ENCODE data around the gene HDAC8.

HDAC8 gene

DNA sequence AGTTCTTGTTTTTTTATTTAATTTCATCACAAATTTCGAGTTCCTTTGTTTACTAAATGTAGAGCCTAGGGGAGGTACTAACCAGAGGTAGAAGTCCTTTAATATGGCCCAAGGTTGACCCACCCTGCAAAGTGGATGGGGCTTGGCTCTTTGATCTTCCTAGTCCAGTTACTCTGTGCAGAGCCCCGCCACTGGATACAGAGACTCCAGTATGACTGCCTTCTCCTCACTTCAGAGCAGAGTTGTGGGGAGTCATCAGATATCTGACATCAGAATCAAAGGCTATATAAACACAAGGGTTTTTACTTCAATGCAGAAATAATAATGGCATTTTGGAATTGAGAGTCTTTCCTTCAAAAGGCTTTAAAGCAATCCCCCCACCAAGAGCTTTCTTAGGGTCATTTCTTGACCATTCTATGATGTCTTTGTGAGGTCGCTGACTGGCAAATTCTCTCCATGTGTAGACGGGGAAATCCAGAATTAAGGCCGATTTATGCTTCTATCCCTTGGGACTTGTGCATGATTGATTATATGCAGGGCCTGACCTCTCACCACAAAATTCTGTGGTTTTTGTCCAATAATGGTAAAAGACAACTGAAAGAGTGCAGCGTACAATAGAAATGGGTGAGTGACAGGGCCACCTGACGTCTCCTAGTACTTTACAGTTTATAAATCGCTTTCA lies 178.7 kb downstream of the HDAC8 start:
- no peaks in the 10 kb centered on the region for H3K27me3 ChIP-seq (replicated peaks; ENCODE audit: control insufficient read depth, insufficient read depth, low read length)
- H3K4me3 ChIP-seq (replicated peaks; ENCODE audit: low read depth, low read length): no peak overlapping the region
- no peaks in the 10 kb centered on the region for H3K36me3 ChIP-seq (ENCODE audit: control insufficient read depth, insufficient read depth, low read length)
- TF ChIP-seq, protein P1, sequence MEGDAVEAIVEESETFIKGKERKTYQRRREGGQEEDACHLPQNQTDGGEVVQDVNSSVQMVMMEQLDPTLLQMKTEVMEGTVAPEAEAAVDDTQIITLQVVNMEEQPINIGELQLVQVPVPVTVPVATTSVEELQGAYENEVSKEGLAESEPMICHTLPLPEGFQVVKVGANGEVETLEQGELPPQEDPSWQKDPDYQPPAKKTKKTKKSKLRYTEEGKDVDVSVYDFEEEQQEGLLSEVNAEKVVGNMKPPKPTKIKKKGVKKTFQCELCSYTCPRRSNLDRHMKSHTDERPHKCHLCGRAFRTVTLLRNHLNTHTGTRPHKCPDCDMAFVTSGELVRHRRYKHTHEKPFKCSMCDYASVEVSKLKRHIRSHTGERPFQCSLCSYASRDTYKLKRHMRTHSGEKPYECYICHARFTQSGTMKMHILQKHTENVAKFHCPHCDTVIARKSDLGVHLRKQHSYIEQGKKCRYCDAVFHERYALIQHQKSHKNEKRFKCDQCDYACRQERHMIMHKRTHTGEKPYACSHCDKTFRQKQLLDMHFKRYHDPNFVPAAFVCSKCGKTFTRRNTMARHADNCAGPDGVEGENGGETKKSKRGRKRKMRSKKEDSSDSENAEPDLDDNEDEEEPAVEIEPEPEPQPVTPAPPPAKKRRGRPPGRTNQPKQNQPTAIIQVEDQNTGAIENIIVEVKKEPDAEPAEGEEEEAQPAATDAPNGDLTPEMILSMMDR (IDR thresholded peaks at IDR 0.05; ENCODE audit: insufficient read depth, low read length, poor library complexity, severe bottlenecking): no peak
- no peak for DNase-seq (ENCODE audit: extremely low read depth, insufficient read length)

DNA sequence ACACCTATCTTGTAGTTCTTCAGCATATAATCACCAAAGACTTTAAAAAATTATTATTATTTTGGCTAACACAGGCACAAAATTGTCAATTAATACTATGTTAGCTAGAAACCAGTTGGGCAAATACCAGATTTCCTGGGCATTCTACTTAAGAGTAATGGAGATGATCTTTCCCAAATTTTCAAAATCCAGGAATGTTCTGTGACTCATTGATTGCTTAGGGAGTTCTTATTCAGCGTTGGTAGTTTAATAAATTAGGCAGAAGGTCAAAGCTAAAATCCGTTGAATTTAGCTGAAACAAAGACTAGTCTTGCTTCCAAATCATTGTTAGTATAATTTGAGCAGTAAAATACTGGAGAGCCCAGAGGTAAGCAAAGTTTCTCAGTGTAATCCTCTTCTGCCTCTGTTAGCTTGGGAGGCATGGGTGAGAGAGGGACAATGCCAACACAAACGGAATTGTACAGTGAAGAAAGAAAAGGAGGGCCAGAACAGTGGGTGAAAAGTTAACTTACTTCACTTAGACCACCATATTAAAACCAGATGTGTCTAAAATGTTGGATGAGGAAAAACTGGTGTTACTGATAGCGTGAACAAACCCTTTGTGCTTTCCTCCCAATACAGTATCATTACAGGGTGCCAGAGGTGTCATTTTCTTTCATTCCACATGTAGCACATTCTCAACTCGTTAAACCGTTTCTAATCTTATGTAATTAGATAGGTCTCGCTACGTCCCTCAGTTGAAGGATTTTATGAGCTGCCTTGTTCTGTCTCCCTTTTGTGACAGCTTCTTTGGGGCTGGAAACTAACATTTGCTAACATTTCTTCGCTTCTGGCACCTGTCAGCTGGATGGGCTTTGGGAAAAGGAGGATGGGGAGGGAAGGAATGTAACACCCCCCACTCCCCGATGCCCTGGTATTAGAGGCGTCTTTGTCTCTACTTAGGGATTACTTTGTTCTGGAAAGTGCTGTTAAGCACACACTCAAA lies 179.5 kb downstream of the HDAC8 start:
- H3K27me3 ChIP-seq (replicated peaks; ENCODE audit: control insufficient read depth, insufficient read depth, low read length): no peaks in the 10 kb centered on the region; the same call in 1 of the 2 replicates
- no peak overlapping the region for H3K4me3 ChIP-seq (replicated peaks; ENCODE audit: low read depth, low read length)
- DNase-seq (ENCODE audit: extremely low read depth, insufficient read length): no peak
- H3K36me3 ChIP-seq (ENCODE audit: control insufficient read depth, insufficient read depth, low read length): no peaks in the 10 kb centered on the region
- TF ChIP-seq, protein P1 (IDR thresholded peaks at IDR 0.05; ENCODE audit: insufficient read depth, low read length, poor library complexity, severe bottlenecking): no peak

DNA sequence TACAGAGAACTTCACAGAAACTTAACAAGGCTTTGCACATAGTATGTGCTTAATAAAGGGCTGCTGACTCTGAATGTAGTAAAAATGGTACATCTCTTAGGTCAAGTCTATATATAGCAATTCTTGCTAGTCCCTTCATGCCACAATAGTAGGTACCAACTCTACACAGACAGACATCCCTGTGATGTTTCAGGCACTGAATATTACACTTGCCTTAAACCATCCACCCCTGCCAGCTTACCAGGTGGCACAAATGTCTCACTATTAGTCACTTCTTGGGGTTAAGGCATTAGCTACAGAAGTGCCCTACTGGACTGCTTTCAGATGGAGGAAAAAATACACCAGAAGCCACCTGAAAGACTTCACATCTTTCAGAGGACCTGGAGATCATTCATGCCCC lies 180.6 kb downstream of the HDAC8 start:
- TF ChIP-seq, protein P1 (IDR thresholded peaks at IDR 0.05; ENCODE audit: insufficient read depth, low read length, poor library complexity, severe bottlenecking): no peak
- Histone ChIP-seq H3K36me3 (ENCODE audit: control insufficient read depth, insufficient read depth, low read length) (no peaks in the 10 kb centered on the region), H3K4me3 (replicated peaks; ENCODE audit: low read depth, low read length) (no peak overlapping the region), H3K27me3 (replicated peaks; ENCODE audit: control insufficient read depth, insufficient read depth, low read length) (no peaks in the 10 kb centered on the region; the same call in 1 of the 2 replicates)
- DNase-seq (ENCODE audit: extremely low read depth, insufficient read length): no peak

DNA sequence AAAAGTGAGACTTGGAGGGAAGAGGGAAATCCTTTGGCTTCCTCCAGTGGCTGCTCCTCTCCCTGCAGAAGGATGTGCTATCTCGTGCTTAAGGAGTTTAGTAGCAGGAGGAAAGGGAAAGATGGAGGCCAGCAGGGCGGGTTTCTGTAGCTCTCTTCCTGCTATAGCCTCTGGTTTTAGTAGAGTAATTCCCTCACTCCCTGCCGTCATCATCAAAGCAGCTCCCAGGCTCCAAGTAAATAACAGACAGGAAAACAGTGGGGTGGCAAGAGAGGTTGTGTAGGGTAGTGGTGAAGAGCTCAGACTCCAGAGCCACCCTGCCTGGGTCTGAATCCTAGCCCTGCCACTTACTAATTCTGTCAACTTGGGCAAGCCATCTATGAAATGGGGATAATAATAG lies 185.4 kb downstream of the HDAC8 start:
- TF ChIP-seq, protein P1 (IDR thresholded peaks at IDR 0.05; ENCODE audit: insufficient read depth, low read length, poor library complexity, severe bottlenecking): no peak
- DNase-seq (ENCODE audit: extremely low read depth, insufficient read length): no peak
- Histone ChIP-seq H3K4me3 (replicated peaks; ENCODE audit: low read depth, low read length) (no peak overlapping the region), H3K36me3 (ENCODE audit: control insufficient read depth, insufficient read depth, low read length) (no peaks in the 10 kb centered on the region), H3K27me3 (replicated peaks; ENCODE audit: control insufficient read depth, insufficient read depth, low read length) (no peaks in the 10 kb centered on the region; the same call in 1 of the 2 replicates)

DNA sequence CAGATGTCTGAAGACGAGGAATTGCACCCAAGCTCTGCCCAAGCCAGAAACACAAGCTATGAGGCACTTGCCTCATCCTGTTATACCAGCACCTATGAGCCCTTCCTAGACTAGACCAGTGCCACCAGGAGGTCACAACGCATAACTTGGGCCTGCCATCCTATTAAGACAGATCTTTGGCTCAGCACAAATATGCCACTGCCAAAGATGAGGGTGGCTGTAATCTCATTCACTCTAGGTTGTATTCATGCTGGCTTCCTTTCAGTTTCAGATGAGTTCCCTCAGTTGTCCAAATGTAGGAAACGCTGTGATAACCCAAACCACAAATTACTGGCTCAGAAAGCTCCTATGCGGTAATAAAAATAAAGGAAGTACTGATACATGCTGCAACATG lies 190.4 kb downstream of the HDAC8 start:
- no peak for DNase-seq (ENCODE audit: extremely low read depth, insufficient read length)
- H3K4me3 ChIP-seq (replicated peaks; ENCODE audit: low read depth, low read length): no peak overlapping the region
- H3K27me3 ChIP-seq (replicated peaks; ENCODE audit: control insufficient read depth, insufficient read depth, low read length): no peaks in the 10 kb centered on the region
- H3K36me3 ChIP-seq (ENCODE audit: control insufficient read depth, insufficient read depth, low read length): no peaks in the 10 kb centered on the region
- TF ChIP-seq, protein P1 (IDR thresholded peaks at IDR 0.05; ENCODE audit: insufficient read depth, low read length, poor library complexity, severe bottlenecking): no peak
